Tibial artery (tissue), 4 donors: ENCODE results near the gene FTSJ1.

ENCODE experiments used
- DNase-seq, 2 donors: peaks; one replicate each; pipeline ENCODE4 v3.0.0-alpha.2; 2019
- H3K27ac ChIP-seq, 2 donors: fragments of 200-600 bp; sonication (generic) in 1 of 2; 1 replicate in 1 of 2; 2 replicates in 1 of 2; pipeline ENCODE4 v1.5.1; 2018 to 2019; ENCODE audit warnings: mild to moderate bottlenecking in 1 of 2
- H3K27me3 ChIP-seq, 2 donors: fragments of 200-600 bp; sonication (generic) in 1 of 2; one replicate each; pipeline versions ENCODE4 v1.5.1 to v1.6.0; 2016 to 2019
- H3K36me3 ChIP-seq, 3 donors: fragments of 200-600 bp; sonication (generic) in 2 of 3; one replicate each; pipeline ENCODE4 v1.5.1; 2016 to 2019; ENCODE audit warnings: mild to moderate bottlenecking in 2 of 3
- H3K4me1 ChIP-seq, 4 donors: fragments of 200-600 bp; sonication (generic) in 2 of 4; 1 replicate in 3 of 4; 2 replicates in 1 of 4; pipeline ENCODE4 v1.5.1; 2016 to 2019
- H3K4me3 ChIP-seq, 2 donors: fragments of 200-600 bp; sonication (generic) in 1 of 2; 1 replicate in 1 of 2; 2 replicates in 1 of 2; pipeline ENCODE4 v1.5.1; 2018 to 2019; ENCODE audit warnings: mild to moderate bottlenecking in 2 of 2
- H3K9me3 ChIP-seq, 3 donors: fragments of 200-600 bp; sonication (generic) in 1 of 3; one replicate each; pipeline ENCODE4 v1.5.1; 2016 to 2019
- CTCF ChIP-seq, 2 experiments: fragments of 200-600 bp in 1 of 2; fragments of 450-650 bp in 1 of 2; IDR thresholded peaks; one replicate each; pipeline ENCODE4 v1.5.1; 2017 to 2019; ENCODE audit warnings: antibody characterized with exemption in 2 of 2, mild to moderate bottlenecking in 1 of 2, moderate library complexity in 1 of 2
- intact Hi-C: fragments of 100-400 bp; cut with DNase I; formaldehyde crosslinking; loops from one replicate; pipeline ENCODE4 v1.15.0; 2023; ENCODE audit warnings: low total_unique reads

Gene FTSJ1

GRCh38 chrX:48473704-48473990, 2.4 kb upstream of the FTSJ1 start:
- no peak for DNase-seq
- Histone ChIP-seq H3K36me3 (peaks cover 0 to 3% (median 0%) of the 10 kb centered on the region in 3 donors), H3K9me3 (no peaks in the 10 kb centered on the region), H3K27ac (no peak overlapping the region), H3K27me3 (no peaks in the 10 kb centered on the region), H3K4me1 (peaks cover 0 to 17% (median 6%) of the 10 kb centered on the region in 4 donors), H3K4me3 (no peak overlapping the region)
- intact Hi-C loops: loop anchor here (10.0 kb wide), 1 partner anchor 121 kb away; the partner anchor contains the start of gene WDR13
- TF ChIP-seq CTCF (IDR thresholded peaks at IDR 0.05): no peak

DNA sequence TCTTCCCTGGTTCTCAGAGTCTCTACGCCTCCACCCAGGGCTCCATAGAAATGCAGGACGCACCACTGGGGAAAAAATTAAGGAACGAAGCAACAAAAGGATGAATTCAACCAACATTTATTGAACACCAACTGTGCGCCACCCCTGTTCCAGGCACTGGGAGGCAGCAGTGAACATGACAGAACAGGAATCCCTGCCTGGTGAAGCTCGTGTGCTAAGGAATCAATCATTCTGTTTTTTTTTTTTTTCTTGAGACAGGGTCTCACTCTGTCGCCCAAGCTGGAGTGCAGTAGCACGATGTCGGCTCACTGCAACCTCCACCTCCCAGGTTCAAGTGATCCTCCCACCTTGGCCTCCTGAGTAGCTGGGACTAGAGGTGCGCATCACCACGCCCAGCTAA, 1.9 kb upstream of the FTSJ1 start:
- no peaks in the 10 kb centered on the region for H3K9me3 ChIP-seq
- no peak for DNase-seq
- intact Hi-C loops: loop anchor here (10.0 kb wide), 1 partner anchor 121 kb away; the partner anchor contains the start of gene WDR13
- no peak for TF ChIP-seq CTCF (IDR thresholded peaks at IDR 0.05)
- H3K27me3 ChIP-seq: no peaks in the 10 kb centered on the region
- no peak overlapping the region for H3K27ac ChIP-seq
- H3K4me3 ChIP-seq: no peak overlapping the region
- H3K4me1 ChIP-seq: peaks cover 0 to 17% (median 4%) of the 10 kb centered on the region in 4 donors
- peaks cover 0 to 7% (median 0%) of the 10 kb centered on the region in 3 donors for H3K36me3 ChIP-seq

GRCh38 chrX:48474581-48474980, 1.4 kb upstream of the FTSJ1 start:
- intact Hi-C loops: loop anchor here (10.0 kb wide), 1 partner anchor 120 kb away; the partner anchor contains the start of gene WDR13
- Histone ChIP-seq H3K27me3 (no peaks in the 10 kb centered on the region), H3K4me1 (peaks cover 0 to 17% (median 4%) of the 10 kb centered on the region in 4 donors), H3K9me3 (no peaks in the 10 kb centered on the region), H3K27ac (no peak overlapping the region), H3K4me3 (no peak overlapping the region), H3K36me3 (peaks cover 0 to 10% (median 0%) of the 10 kb centered on the region in 3 donors)
- TF ChIP-seq CTCF (IDR thresholded peaks at IDR 0.05): no peak
- no peak for DNase-seq

DNA sequence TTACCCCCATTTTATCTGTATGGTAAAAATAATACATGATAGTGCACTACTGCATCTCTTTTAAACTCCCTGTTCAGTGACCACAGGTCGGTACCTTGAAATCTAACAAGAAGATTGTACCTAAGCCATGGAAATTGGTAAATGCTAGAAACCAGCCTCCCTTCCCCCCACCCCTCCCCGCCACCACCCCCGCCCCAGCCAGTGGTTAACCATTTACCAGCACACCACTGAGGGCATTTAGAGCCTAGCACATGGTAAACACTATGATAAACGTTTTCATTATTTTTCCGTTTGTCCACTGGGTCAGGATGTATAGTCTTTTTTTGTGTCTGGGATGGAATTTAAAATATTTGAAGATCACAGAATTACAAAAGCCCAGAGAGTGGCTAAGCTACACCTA, 703 bp upstream of the FTSJ1 start:
- H3K27me3 ChIP-seq: no peaks in the 10 kb centered on the region
- no peak for DNase-seq
- H3K4me3 ChIP-seq: peak overlapping the region; percentile 73 to 77
- no peak for TF ChIP-seq CTCF (IDR thresholded peaks at IDR 0.05)
- peak overlapping the region in 1 of 2 donors; percentile 92 for H3K27ac ChIP-seq
- peaks cover 0 to 17% (median 4%) of the 10 kb centered on the region in 4 donors for H3K4me1 ChIP-seq
- peaks cover 0 to 16% (median 0%) of the 10 kb centered on the region in 3 donors for H3K36me3 ChIP-seq
- intact Hi-C loops: loop anchor here (10.0 kb wide), 1 partner anchor 120 kb away; the partner anchor contains the start of gene WDR13
- H3K9me3 ChIP-seq: no peaks in the 10 kb centered on the region

- Histone ChIP-seq H3K27me3 (no peaks in the 10 kb centered on the region), H3K4me3 (peak overlapping the region; percentile 73 to 77), H3K4me1 (peaks cover 0 to 17% (median 4%) of the 10 kb centered on the region in 4 donors), H3K27ac (peak overlapping the region; percentile 87 to 92), H3K9me3 (no peaks in the 10 kb centered on the region), H3K36me3 (peaks cover 0 to 32% (median 11%) of the 10 kb centered on the region in 3 donors)
- no peak for DNase-seq
- intact Hi-C loops: loop anchor here (10.0 kb wide), 1 partner anchor 118 kb away; the partner anchor contains the start of gene WDR13
- TF ChIP-seq CTCF (IDR thresholded peaks at IDR 0.05): no peak
These were observed 920 bp downstream of the FTSJ1 start for GRCh38 chrX:48476919-48477318.
